ENCODE data around the gene CRYGN.

GRCh38 chr7:151420144-151420543, 19.8 kb downstream of the CRYGN start:
- TF ChIP-seq CTCF (IDR thresholded peaks at IDR 0.05) (no peak), POLR2A (IDR thresholded peaks at IDR 0.05) (no peak)
